OCI-LY1 (cell line): ENCODE results near the gene GABPA.

Experiments used
- H2AFZ ChIP-seq: fragments of 200-600 bp; sonication (generic), shearing (Covaris generic); 2 replicates; pipeline ENCODE4 v1.6.0; 2014; ENCODE audit warnings: antibody characterized with exemption, mild to moderate bottlenecking, low read length
- H3F3A ChIP-seq: fragments of 200-600 bp; sonication (generic), shearing (Covaris generic); 2 replicates; pipeline ENCODE4 v1.6.0; 2014; ENCODE audit warnings: mild to moderate bottlenecking, antibody characterized with exemption, low read length, moderate library complexity; ENCODE audit not compliant: insufficient read depth
- H3K27ac ChIP-seq: fragments of 200-600 bp; sonication (generic); 2 replicates; pipeline ENCODE4 v1.5.1; 2014; ENCODE audit warnings: low read length, mixed run types, mild to moderate bottlenecking, low read depth; ENCODE audit not compliant: poor library complexity, severe bottlenecking
- H3K27me3 ChIP-seq: fragments of 200-600 bp; sonication (generic); 2 replicates; pipeline ENCODE4 v1.6.0; 2014; ENCODE audit warnings: antibody characterized with exemption, mild to moderate bottlenecking, low read length, moderate library complexity; ENCODE audit not compliant: insufficient read depth
- H3K36me3 ChIP-seq: fragments of 200-600 bp; sonication (generic); 2 replicates; pipeline ENCODE4 v1.6.1; 2014; ENCODE audit warnings: mild to moderate bottlenecking, antibody characterized with exemption, low read length, moderate library complexity, mixed read lengths; ENCODE audit not compliant: insufficient read depth
- H3K4me1 ChIP-seq: fragments of 200-600 bp; sonication (generic); 2 replicates; pipeline ENCODE4 v1.5.1; 2014; ENCODE audit warnings: mild to moderate bottlenecking, low read length, moderate library complexity; ENCODE audit not compliant: insufficient read depth, severe bottlenecking
- H3K4me2 ChIP-seq: fragments of 200-600 bp; sonication (generic), shearing (Covaris generic); 2 replicates; pipeline ENCODE4 v1.6.1; 2014; ENCODE audit warnings: low read length
- H3K4me3 ChIP-seq: fragments of 200-600 bp; sonication (generic); 2 replicates; pipeline ENCODE4 v1.5.1; 2014; ENCODE audit warnings: low read length, low read depth, mild to moderate bottlenecking, mixed read lengths; ENCODE audit not compliant: poor library complexity, severe bottlenecking
- H3K79me2 ChIP-seq: fragments of 200-600 bp; shearing (Covaris generic); 2 replicates; pipeline ENCODE4 v1.6.1; 2016; ENCODE audit warnings: mixed run types, low read length, mixed read lengths; ENCODE audit not compliant: insufficient read depth
- H3K9ac ChIP-seq: fragments of 200-600 bp; sonication (generic), shearing (Covaris generic); 2 replicates; pipeline ENCODE4 v1.6.1; 2014; ENCODE audit warnings: mild to moderate bottlenecking, low read length, mixed read lengths
- H3K9me2 ChIP-seq: fragments of 200-600 bp; sonication (generic), shearing (Covaris generic); 2 replicates; pipeline ENCODE4 v1.6.1; 2014; ENCODE audit warnings: low read depth, mild to moderate bottlenecking, low read length, mixed read lengths
- H3K9me3 ChIP-seq: fragments of 200-600 bp; shearing (Covaris generic); 2 replicates; pipeline ENCODE4 v1.6.1; 2014; ENCODE audit warnings: low read length, mixed read lengths
- H4K20me1 ChIP-seq: fragments of 200-600 bp; sonication (generic), shearing (Covaris generic); 2 replicates; pipeline ENCODE4 v1.6.0; 2016; ENCODE audit warnings: mild to moderate bottlenecking, low read length; ENCODE audit not compliant: insufficient read depth
- EZH2 ChIP-seq: fragments of 200-600 bp; sonication (generic), shearing (Covaris generic); IDR thresholded peaks from 2 replicates; pipeline ENCODE4 v1.8.0; 2017; ENCODE audit warnings: borderline replicate concordance, mixed run types, mild to moderate bottlenecking, antibody characterized with exemption, low read length, moderate library complexity, mixed read lengths
- TF ChIP-seq, protein P1 (sequence below): fragments of 200-600 bp; sonication (generic), shearing (Covaris generic); IDR thresholded peaks from 2 replicates; pipeline ENCODE4 v1.5.1; 2017; ENCODE audit warnings: mild to moderate bottlenecking, antibody characterized with exemption, low read length, moderate library complexity, mixed read lengths

GABPA gene

DNA sequence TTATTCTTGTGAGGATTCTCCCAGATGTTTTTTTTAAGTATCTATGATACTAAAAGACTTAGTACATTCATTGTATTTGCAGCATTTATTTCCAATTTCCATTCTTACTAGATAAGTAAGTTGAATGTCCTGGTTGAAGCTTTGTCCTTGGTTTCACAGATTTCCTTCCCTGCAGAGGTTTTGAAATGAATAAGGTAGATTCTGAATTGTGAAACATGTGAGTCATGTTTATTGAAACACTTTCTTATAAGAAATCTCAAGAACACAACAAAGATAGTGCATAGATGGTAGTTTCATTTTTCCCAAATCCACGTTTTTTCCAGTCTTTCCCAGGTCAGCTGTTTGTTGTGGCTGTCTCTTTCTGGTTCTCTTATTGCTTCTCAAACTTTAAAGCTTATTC is 24.8 kb downstream of the GABPA start:
- no peaks in the 10 kb centered on the region for H3K9me2 ChIP-seq
- peaks cover 79% of the 10 kb centered on the region for H3K36me3 ChIP-seq
- no peaks in the 10 kb centered on the region for H3K4me1 ChIP-seq
- no peak overlapping the region for H3K4me3 ChIP-seq
- H4K20me1 ChIP-seq: no peaks in the 10 kb centered on the region
- H3K4me2 ChIP-seq: no peak overlapping the region
- no peak for TF ChIP-seq EZH2
- TF ChIP-seq, protein P1, sequence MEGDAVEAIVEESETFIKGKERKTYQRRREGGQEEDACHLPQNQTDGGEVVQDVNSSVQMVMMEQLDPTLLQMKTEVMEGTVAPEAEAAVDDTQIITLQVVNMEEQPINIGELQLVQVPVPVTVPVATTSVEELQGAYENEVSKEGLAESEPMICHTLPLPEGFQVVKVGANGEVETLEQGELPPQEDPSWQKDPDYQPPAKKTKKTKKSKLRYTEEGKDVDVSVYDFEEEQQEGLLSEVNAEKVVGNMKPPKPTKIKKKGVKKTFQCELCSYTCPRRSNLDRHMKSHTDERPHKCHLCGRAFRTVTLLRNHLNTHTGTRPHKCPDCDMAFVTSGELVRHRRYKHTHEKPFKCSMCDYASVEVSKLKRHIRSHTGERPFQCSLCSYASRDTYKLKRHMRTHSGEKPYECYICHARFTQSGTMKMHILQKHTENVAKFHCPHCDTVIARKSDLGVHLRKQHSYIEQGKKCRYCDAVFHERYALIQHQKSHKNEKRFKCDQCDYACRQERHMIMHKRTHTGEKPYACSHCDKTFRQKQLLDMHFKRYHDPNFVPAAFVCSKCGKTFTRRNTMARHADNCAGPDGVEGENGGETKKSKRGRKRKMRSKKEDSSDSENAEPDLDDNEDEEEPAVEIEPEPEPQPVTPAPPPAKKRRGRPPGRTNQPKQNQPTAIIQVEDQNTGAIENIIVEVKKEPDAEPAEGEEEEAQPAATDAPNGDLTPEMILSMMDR: no peak
- H3F3A ChIP-seq: no peaks in the 10 kb centered on the region
- no peak overlapping the region for H2AFZ ChIP-seq
- H3K27me3 ChIP-seq: no peaks in the 10 kb centered on the region
- no peak overlapping the region for H3K27ac ChIP-seq
- no peaks in the 10 kb centered on the region for H3K79me2 ChIP-seq
- no peak overlapping the region for H3K9ac ChIP-seq
- no peaks in the 10 kb centered on the region for H3K9me3 ChIP-seq

DNA sequence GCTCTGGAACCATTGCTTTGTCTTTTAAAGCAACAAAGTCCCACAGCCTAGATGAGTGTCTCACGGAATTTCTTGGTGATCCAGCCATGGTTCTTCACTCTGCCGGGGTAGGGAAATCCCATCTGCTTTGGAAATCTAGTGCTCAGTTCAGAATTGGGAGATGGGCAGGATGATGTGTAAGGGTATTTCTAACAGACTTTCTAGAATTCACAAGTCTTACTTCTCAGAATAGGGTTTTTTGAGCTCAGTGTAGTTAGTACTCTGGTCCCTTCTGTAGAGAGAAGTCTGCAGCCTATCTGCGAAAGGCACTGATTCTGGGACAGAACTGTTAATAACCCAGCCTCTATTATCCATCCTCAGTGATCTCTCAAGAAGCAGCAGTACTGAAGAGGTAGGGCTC is 25.3 kb downstream of the GABPA start:
- Histone ChIP-seq H4K20me1 (no peaks in the 10 kb centered on the region), H3K27me3 (no peaks in the 10 kb centered on the region), H3K4me2 (no peak overlapping the region), H2AFZ (no peak overlapping the region), H3K27ac (no peak overlapping the region), H3K9me2 (no peaks in the 10 kb centered on the region), H3K36me3 (peaks cover 80% of the 10 kb centered on the region), H3K9me3 (no peaks in the 10 kb centered on the region), H3K4me3 (no peak overlapping the region), H3K9ac (no peak overlapping the region), H3K4me1 (no peaks in the 10 kb centered on the region), H3F3A (no peaks in the 10 kb centered on the region), H3K79me2 (no peaks in the 10 kb centered on the region)
- TF ChIP-seq, protein P1: no peak
- TF ChIP-seq EZH2: no peak

DNA sequence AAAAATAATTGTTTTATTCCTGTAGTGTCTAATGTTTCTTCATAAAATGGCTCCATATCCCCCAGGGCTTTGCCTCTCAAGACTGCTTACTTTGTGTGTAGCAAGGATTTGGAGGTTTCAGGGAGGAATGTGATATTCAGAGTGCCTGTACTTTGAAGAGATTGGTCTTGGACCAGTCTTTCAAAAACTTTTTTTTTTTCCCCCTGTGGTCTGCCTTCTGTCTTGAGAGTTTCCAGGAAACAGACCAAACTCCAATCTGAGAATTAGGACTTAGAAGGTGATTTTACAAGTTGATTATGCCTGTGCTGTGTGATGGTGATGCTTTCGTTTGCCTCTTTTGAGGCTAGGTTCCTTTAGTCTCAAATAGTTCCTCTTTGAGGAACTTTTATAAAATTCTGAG is 25.9 kb downstream of the GABPA start:
- Histone ChIP-seq H3K36me3 (peaks cover 80% of the 10 kb centered on the region), H3K79me2 (no peaks in the 10 kb centered on the region)
- TF ChIP-seq EZH2: no peak
- TF ChIP-seq, protein P1: no peak

More for the DNA sequence above, 25.9 kb downstream of the GABPA start:
- no peaks in the 10 kb centered on the region for H3F3A ChIP-seq
- no peaks in the 10 kb centered on the region for H3K4me1 ChIP-seq
- no peaks in the 10 kb centered on the region for H4K20me1 ChIP-seq
- H3K4me3 ChIP-seq: no peak overlapping the region
- no peaks in the 10 kb centered on the region for H3K9me3 ChIP-seq
- H3K27me3 ChIP-seq: no peaks in the 10 kb centered on the region
- no peak overlapping the region for H2AFZ ChIP-seq
- H3K9ac ChIP-seq: no peak overlapping the region
- no peak overlapping the region for H3K27ac ChIP-seq
- no peak overlapping the region for H3K4me2 ChIP-seq
- no peaks in the 10 kb centered on the region for H3K9me2 ChIP-seq
